Astrocyte (in vitro differentiated cells and primary cell): Measurements from ENCODE around the gene CSNK1A1.

ENCODE experiments used
- EZH2 ChIP-seq: IDR thresholded peaks from 2 replicates; pipeline ENCODE4 v1.6.1; 2012; ENCODE audit warnings: mild to moderate bottlenecking, low read length, inconsistent platforms; ENCODE audit not compliant: insufficient read depth
- TF ChIP-seq, protein P1 (sequence below): IDR thresholded peaks from 2 replicates; pipeline ENCODE4 v1.5.1; 2011; ENCODE audit warnings: low read depth, mild to moderate bottlenecking, inconsistent platforms, low read length, moderate library complexity; ENCODE audit not compliant: insufficient read depth

DNA sequence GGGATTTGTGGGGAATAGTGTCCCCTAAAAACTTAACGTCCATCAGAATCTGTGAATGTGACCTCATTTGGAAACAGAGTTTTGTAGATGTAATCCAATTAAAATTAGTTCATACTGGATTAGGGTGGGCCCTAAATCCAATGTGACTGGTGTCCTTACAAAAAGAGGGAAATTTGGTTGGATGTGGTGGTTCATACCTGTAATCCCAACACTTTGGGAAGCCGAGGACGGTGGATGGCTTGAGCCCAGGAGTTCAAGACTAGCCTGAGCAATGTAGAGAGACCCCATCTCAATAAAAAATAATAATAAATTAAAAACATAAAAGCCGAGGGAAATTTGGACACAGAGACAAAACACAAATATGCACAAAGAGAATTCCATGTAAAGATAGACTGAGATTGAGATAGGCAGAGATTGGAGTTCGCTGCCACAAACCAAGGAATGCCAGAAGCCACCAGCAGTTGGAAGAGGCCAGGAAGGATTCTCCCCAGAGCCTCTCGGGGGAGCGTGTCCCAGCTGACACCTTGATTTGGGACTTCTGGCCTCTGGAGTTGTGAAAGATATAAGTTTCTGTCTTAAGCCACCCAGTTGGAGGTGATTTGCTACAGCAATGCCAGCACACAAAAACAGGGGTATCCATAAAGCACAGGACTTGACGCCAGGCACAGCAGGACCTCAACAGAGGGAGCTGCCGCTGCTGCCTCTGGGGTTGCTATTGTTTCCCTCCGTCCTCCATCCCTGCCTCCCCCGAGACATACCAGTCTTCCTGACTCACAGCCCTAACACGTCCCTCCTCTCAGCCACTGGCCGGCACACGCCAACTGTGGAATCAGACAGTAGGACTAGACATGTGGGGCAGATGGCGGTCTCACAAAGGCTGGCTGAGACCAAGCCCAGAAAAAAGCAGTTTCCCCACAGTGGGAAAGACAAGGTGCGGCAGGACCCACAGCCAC, 98.3 kb downstream of the CSNK1A1 start:
- TF ChIP-seq, protein P1, sequence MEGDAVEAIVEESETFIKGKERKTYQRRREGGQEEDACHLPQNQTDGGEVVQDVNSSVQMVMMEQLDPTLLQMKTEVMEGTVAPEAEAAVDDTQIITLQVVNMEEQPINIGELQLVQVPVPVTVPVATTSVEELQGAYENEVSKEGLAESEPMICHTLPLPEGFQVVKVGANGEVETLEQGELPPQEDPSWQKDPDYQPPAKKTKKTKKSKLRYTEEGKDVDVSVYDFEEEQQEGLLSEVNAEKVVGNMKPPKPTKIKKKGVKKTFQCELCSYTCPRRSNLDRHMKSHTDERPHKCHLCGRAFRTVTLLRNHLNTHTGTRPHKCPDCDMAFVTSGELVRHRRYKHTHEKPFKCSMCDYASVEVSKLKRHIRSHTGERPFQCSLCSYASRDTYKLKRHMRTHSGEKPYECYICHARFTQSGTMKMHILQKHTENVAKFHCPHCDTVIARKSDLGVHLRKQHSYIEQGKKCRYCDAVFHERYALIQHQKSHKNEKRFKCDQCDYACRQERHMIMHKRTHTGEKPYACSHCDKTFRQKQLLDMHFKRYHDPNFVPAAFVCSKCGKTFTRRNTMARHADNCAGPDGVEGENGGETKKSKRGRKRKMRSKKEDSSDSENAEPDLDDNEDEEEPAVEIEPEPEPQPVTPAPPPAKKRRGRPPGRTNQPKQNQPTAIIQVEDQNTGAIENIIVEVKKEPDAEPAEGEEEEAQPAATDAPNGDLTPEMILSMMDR: no peak
- no peak for TF ChIP-seq EZH2
